Activated CD4-positive, alpha-beta memory T cell treated with anti-CD3 and anti-CD28 coated beads, Interleukin-2, amount 10 ng/mL, durations not matched to agents 7 days and 5 days (primary cell): ENCODE data around the gene RREB1. TPM values are rescaled to one million over a fixed set of nuclear protein-coding genes. Genes with fewer than 3 reads are reported as not detected.

Experiments used
- CTCF ChIA-PET: fragments of 350-600 bp; sonication (Branson Sonifier 250); formaldehyde crosslinking; loops from one replicate; lab custom pipeline; 2021; ENCODE audit warnings: antibody characterized with exemption, inconsistent platforms; lab: Charles Lee
- POLR2A ChIA-PET: fragments of 350-600 bp; sonication (Branson Sonifier 250); formaldehyde crosslinking; loops from one replicate; lab custom pipeline; 2021; ENCODE audit warnings: antibody characterized with exemption; lab: Charles Lee
- DNase-seq: peaks from one replicate; pipeline ENCODE4 v3.0.0-alpha.2; 2020
- H3K27ac Mint-ChIP-seq: one replicate; pipeline ENCODE4 v1.8.0; 2021; ENCODE audit warnings: mild to moderate bottlenecking, mixed read lengths
- H3K27me3 Mint-ChIP-seq: one replicate; pipeline ENCODE4 v1.8.0; 2021; ENCODE audit warnings: mixed read lengths
- H3K36me3 Mint-ChIP-seq: one replicate; pipeline ENCODE4 v1.8.0; 2021; ENCODE audit warnings: low read depth, mixed read lengths
- H3K4me1 Mint-ChIP-seq: one replicate; pipeline ENCODE4 v1.8.0; 2021; ENCODE audit warnings: mixed read lengths
- H3K4me3 Mint-ChIP-seq: one replicate; pipeline ENCODE4 v1.8.0; 2021; ENCODE audit warnings: mild to moderate bottlenecking, mixed read lengths
- H3K9me3 Mint-ChIP-seq: one replicate; pipeline ENCODE4 v1.8.0; 2021; ENCODE audit warnings: mixed read lengths
- total RNA-seq, 2 experiments: library from RNA; stranded (reverse); gene quantifications; one replicate each; pipeline ENCODE4 v1.2.3, GENCODE V29; 2021

The RREB1 gene
- total RNA-seq, 2 experiments from 2014 or later, result 26.5 to 27.9 TPM

- ChIA-PET POLR2A (no interaction called here), CTCF (interaction anchor here (1.6 kb wide), 1 partner anchor 43 kb away, joined by 4 read pairs; no protein-coding TSS in a partner anchor)
- DNase-seq, result no peak
- H3K27me3 Mint-ChIP-seq, result no peaks in the 10 kb centered on the region
- H3K36me3 Mint-ChIP-seq, result peaks cover 29% of the 10 kb centered on the region
- peaks cover 15% of the 10 kb centered on the region for H3K4me1 Mint-ChIP-seq
- H3K9me3 Mint-ChIP-seq, result no peaks in the 10 kb centered on the region
- H3K4me3 Mint-ChIP-seq, result no peak overlapping the region
- no peak overlapping the region for H3K27ac Mint-ChIP-seq
These were observed 93.1 kb downstream of the RREB1 start for GRCh38 chr6:7200598-7201443.

- ChIA-PET CTCF (interaction anchor here (1.6 kb wide), 1 partner anchor 42 kb away, joined by 4 read pairs; no protein-coding TSS in a partner anchor), POLR2A (no interaction called here)
- peak overlapping the region; percentile 33 for H3K27ac Mint-ChIP-seq
- no peaks in the 10 kb centered on the region for H3K27me3 Mint-ChIP-seq
- peaks cover 26% of the 10 kb centered on the region for H3K36me3 Mint-ChIP-seq
- no peak for DNase-seq
- peaks cover 10% of the 10 kb centered on the region for H3K4me1 Mint-ChIP-seq
- H3K9me3 Mint-ChIP-seq, result no peaks in the 10 kb centered on the region
- no peak overlapping the region for H3K4me3 Mint-ChIP-seq
These were observed 93.6 kb downstream of the RREB1 start for GRCh38 chr6:7201444-7201731.

GRCh38 chr6:7201732-7202541 lies 94.2 kb downstream of the RREB1 start:
- POLR2A ChIA-PET, result no interaction called here

GRCh38 chr6:7202950-7203349 lies 95.2 kb downstream of the RREB1 start:
- POLR2A ChIA-PET, result no interaction called here
- CTCF ChIA-PET, result no interaction called here
- no peak overlapping the region for H3K4me3 Mint-ChIP-seq
- no peak for DNase-seq
- peaks cover 10% of the 10 kb centered on the region for H3K4me1 Mint-ChIP-seq
- no peaks in the 10 kb centered on the region for H3K27me3 Mint-ChIP-seq
- no peaks in the 10 kb centered on the region for H3K9me3 Mint-ChIP-seq
- H3K36me3 Mint-ChIP-seq, result peaks cover 22% of the 10 kb centered on the region
- no peak overlapping the region for H3K27ac Mint-ChIP-seq

More at GRCh38 chr6:7201732-7202541, 94.2 kb downstream of the RREB1 start:
- Mint-ChIP-seq H3K27ac (peak overlapping the region; percentile 33), H3K4me3 (no peak overlapping the region), H3K27me3 (no peaks in the 10 kb centered on the region), H3K9me3 (no peaks in the 10 kb centered on the region), H3K4me1 (peaks cover 10% of the 10 kb centered on the region), H3K36me3 (peaks cover 26% of the 10 kb centered on the region)
- CTCF ChIA-PET, result no interaction called here
- no peak for DNase-seq

GRCh38 chr6:7203939-7204338 lies 96.2 kb downstream of the RREB1 start:
- CTCF ChIA-PET, result no interaction called here

GRCh38 chr6:7204726-7205125 lies 97.0 kb downstream of the RREB1 start:
- Mint-ChIP-seq H3K4me3 (no peak overlapping the region), H3K27ac (no peak overlapping the region), H3K27me3 (no peaks in the 10 kb centered on the region), H3K36me3 (peaks cover 22% of the 10 kb centered on the region), H3K4me1 (peaks cover 10% of the 10 kb centered on the region), H3K9me3 (no peaks in the 10 kb centered on the region)
- no peak for DNase-seq
- ChIA-PET CTCF (no interaction called here), POLR2A (no interaction called here)

More at GRCh38 chr6:7203939-7204338, 96.2 kb downstream of the RREB1 start:
- DNase-seq, result no peak
- Mint-ChIP-seq H3K27me3 (no peaks in the 10 kb centered on the region), H3K4me1 (peaks cover 10% of the 10 kb centered on the region), H3K4me3 (no peak overlapping the region), H3K36me3 (peaks cover 22% of the 10 kb centered on the region), H3K9me3 (no peaks in the 10 kb centered on the region), H3K27ac (no peak overlapping the region)
- POLR2A ChIA-PET, result no interaction called here

- no peak overlapping the region for H3K27ac Mint-ChIP-seq
- no peaks in the 10 kb centered on the region for H3K27me3 Mint-ChIP-seq
- H3K4me1 Mint-ChIP-seq, result no peaks in the 10 kb centered on the region
- CTCF ChIA-PET, result no interaction called here
- H3K9me3 Mint-ChIP-seq, result no peaks in the 10 kb centered on the region
- no peak overlapping the region for H3K4me3 Mint-ChIP-seq
- POLR2A ChIA-PET, result no interaction called here
- no peak for DNase-seq
- H3K36me3 Mint-ChIP-seq, result peaks cover 27% of the 10 kb centered on the region
These were observed 100.0 kb downstream of the RREB1 start for GRCh38 chr6:7207720-7208119.

- Mint-ChIP-seq H3K36me3 (peaks cover 48% of the 10 kb centered on the region), H3K9me3 (no peaks in the 10 kb centered on the region), H3K4me3 (no peak overlapping the region), H3K27ac (no peak overlapping the region), H3K4me1 (peaks cover under 1% of the 10 kb centered on the region), H3K27me3 (no peaks in the 10 kb centered on the region)
- CTCF ChIA-PET, result no interaction called here
- no peak for DNase-seq
- POLR2A ChIA-PET, result no interaction called here
These were observed 105.7 kb downstream of the RREB1 start for GRCh38 chr6:7213416-7213815.

- Mint-ChIP-seq H3K4me1 (peaks cover 2% of the 10 kb centered on the region), H3K36me3 (peaks cover 48% of the 10 kb centered on the region), H3K4me3 (no peak overlapping the region), H3K9me3 (no peaks in the 10 kb centered on the region), H3K27me3 (no peaks in the 10 kb centered on the region), H3K27ac (no peak overlapping the region)
- no peak for DNase-seq
- POLR2A ChIA-PET, result no interaction called here
- CTCF ChIA-PET, result no interaction called here
These were observed 106.7 kb downstream of the RREB1 start for GRCh38 chr6:7214468-7214867.

GRCh38 chr6:7215131-7215530 lies 107.4 kb downstream of the RREB1 start:
- DNase-seq, result no peak
- no peak overlapping the region for H3K27ac Mint-ChIP-seq
- POLR2A ChIA-PET, result no interaction called here
- H3K4me3 Mint-ChIP-seq, result no peak overlapping the region
- CTCF ChIA-PET, result no interaction called here
- peaks cover 4% of the 10 kb centered on the region for H3K4me1 Mint-ChIP-seq
- peaks cover 47% of the 10 kb centered on the region for H3K36me3 Mint-ChIP-seq
- no peaks in the 10 kb centered on the region for H3K27me3 Mint-ChIP-seq
- H3K9me3 Mint-ChIP-seq, result no peaks in the 10 kb centered on the region

GRCh38 chr6:7215798-7216231 lies 108.1 kb downstream of the RREB1 start:
- H3K27me3 Mint-ChIP-seq, result no peaks in the 10 kb centered on the region
- H3K27ac Mint-ChIP-seq, result no peak overlapping the region
- DNase-seq, result no peak
- no peak overlapping the region for H3K4me3 Mint-ChIP-seq
- H3K36me3 Mint-ChIP-seq, result peaks cover 42% of the 10 kb centered on the region
- peaks cover 4% of the 10 kb centered on the region for H3K4me1 Mint-ChIP-seq
- POLR2A ChIA-PET, result no interaction called here
- CTCF ChIA-PET, result no interaction called here
- no peaks in the 10 kb centered on the region for H3K9me3 Mint-ChIP-seq

- H3K36me3 Mint-ChIP-seq, result peaks cover 32% of the 10 kb centered on the region
- CTCF ChIA-PET, result no interaction called here
- H3K9me3 Mint-ChIP-seq, result no peaks in the 10 kb centered on the region
- no peak overlapping the region for H3K4me3 Mint-ChIP-seq
- H3K27me3 Mint-ChIP-seq, result no peaks in the 10 kb centered on the region
- H3K4me1 Mint-ChIP-seq, result peaks cover 4% of the 10 kb centered on the region
- no peak overlapping the region for H3K27ac Mint-ChIP-seq
- DNase-seq, result no peak
- POLR2A ChIA-PET, result no interaction called here
These were observed 109.3 kb downstream of the RREB1 start for GRCh38 chr6:7216941-7217621.
